GM12875 (cell line): ENCODE data around the gene PDE11A.

ENCODE experiments used
- H3K4me3 ChIP-seq: one replicate; pipeline ENCODE4 v1.5.1; 2011; ENCODE audit warnings: low read depth, low read length, control low read depth
- CTCF ChIP-seq: IDR thresholded peaks from 2 replicates; pipeline ENCODE4 v1.5.1; 2011; ENCODE audit warnings: low read depth, mild to moderate bottlenecking, control low read depth, inconsistent platforms, low read length, moderate library complexity, borderline replicate concordance; ENCODE audit not compliant: insufficient read depth

PDE11A gene

DNA sequence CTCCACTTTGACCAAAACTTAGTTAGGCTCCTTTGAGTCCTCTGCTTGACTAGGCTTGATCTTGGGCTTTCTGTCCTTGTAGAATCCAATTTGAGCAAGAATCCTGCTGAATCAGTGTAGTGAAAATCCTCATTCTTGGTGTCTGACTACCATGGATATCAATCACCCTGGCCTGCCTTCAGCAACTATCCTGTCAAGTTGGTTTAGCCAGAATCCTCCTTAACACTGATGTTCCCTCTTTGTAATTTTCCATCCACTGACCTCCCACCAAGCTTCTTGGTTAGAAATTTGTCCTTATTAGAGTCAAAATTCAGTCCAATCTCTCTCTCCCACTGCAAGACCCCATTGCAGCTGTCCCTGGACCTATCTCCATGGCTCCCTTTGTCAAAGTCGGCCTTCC, 39.2 kb upstream of the PDE11A start:
- no peak for TF ChIP-seq CTCF
- H3K4me3 ChIP-seq = no peak overlapping the region

- H3K4me3 ChIP-seq = no peak overlapping the region
- no peak for TF ChIP-seq CTCF
Measured at GRCh38 chr2:178110681-178111080, 38.1 kb upstream of the PDE11A start.

- H3K4me3 ChIP-seq = no peak overlapping the region
- peak; percentile 28; the same call in 1 of the 2 replicates for TF ChIP-seq CTCF
Measured at GRCh38 chr2:178109813-178110212, 37.2 kb upstream of the PDE11A start.

GRCh38 chr2:178108176-178108575, 35.6 kb upstream of the PDE11A start:
- H3K4me3 ChIP-seq = no peak overlapping the region
- no peak for TF ChIP-seq CTCF

DNA sequence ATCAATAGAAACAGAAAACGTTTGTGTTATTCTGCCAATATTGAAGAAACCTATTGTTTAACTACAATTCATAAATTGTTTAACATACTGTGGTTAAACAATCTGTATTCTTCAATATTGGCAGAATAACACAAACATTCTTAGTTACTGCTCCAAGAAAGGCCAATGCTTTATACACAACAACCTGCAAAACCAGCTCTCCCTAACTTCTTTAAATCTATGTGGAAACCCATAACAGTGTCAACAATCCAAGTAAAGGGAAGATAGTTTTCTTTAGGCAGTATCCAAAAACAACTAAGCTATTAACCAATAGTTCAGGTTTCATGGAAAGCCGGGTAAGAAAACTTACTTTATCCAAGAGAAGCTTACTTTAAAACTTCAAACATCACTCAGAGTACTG, 33.5 kb upstream of the PDE11A start:
- no peak overlapping the region for H3K4me3 ChIP-seq
- no peak for TF ChIP-seq CTCF

DNA sequence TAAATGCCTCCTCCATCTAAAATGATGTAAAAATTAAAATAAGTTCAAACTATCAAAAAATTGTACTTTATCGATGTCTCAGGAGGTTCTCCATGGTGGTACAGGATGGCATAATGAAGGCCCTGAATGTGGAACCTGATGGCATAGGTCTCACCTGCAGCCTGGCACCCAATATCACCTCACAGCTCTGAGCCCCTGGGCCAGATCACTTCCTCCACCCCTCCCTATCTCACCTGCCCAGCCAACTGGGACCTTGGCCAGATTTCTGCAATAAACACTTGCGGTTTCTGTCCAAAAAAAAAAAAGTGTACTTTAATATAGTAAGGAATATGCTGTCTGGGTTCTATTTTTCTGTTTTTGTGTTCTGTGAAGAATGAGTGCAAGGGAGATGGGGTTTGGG, 33.0 kb upstream of the PDE11A start:
- no peak for TF ChIP-seq CTCF
- H3K4me3 ChIP-seq = no peak overlapping the region

- TF ChIP-seq CTCF = no peak
- no peak overlapping the region for H3K4me3 ChIP-seq
Measured at GRCh38 chr2:178101321-178102079, 28.9 kb upstream of the PDE11A start.
